C1 segment of cervical spinal cord (tissue), 14 donors: ENCODE results near the gene USP49.
"Not testable (repeated sequence)": the region's sequence is repeated elsewhere in the genome, so short reads cannot be mapped to it uniquely, and the experiment has no call there.

Source experiments
- DNase-seq, 14 donors: peaks; one replicate each; lab custom pipeline; 2025; lab: John Stamatoyannopoulos, UW

USP49 gene

GRCh38 chr6:41813469-41813868 is 81.7 kb downstream of the USP49 start:
- DNase-seq = no peak

GRCh38 chr6:41811946-41812345 is 83.2 kb downstream of the USP49 start:
- not testable (repeated sequence) for DNase-seq

GRCh38 chr6:41811095-41811494 is 84.1 kb downstream of the USP49 start:
- DNase-seq = no peak

- DNase-seq = no peak
Measured at GRCh38 chr6:41805830-41806774, 89.1 kb downstream of the USP49 start.

- DNase-seq = no peak
Measured at GRCh38 chr6:41801380-41801779, 93.8 kb downstream of the USP49 start.

- no peak for DNase-seq
Measured at GRCh38 chr6:41799559-41799911, 95.6 kb downstream of the USP49 start.

GRCh38 chr6:41798901-41799558 is 96.1 kb downstream of the USP49 start:
- no peak for DNase-seq

GRCh38 chr6:41796474-41796873 is 98.7 kb downstream of the USP49 start:
- no peak for DNase-seq

GRCh38 chr6:41791984-41792383 is 103.2 kb downstream of the USP49 start:
- no peak for DNase-seq

- no peak for DNase-seq
Measured at GRCh38 chr6:41791305-41791704, 103.9 kb downstream of the USP49 start.

GRCh38 chr6:41790045-41790444 is 105.1 kb downstream of the USP49 start:
- no peak for DNase-seq

GRCh38 chr6:41789390-41789724 is 105.8 kb downstream of the USP49 start:
- DNase-seq = no peak

- peak; percentile 43 to 96 (median 92) for DNase-seq
Measured at GRCh38 chr6:41787219-41787917, 107.8 kb downstream of the USP49 start, which contains the start of gene TOMM6. Gene TOMM6, plus strand, starts transcription at chr6:41787694. Its CDS starts 4 bp downstream, at chr6:41787698.

- DNase-seq = peak; percentile 16 to 89 (median 82)
Measured at GRCh38 chr6:41786451-41787218, 108.5 kb downstream of the USP49 start.

GRCh38 chr6:41785689-41786450 is 109.3 kb downstream of the USP49 start:
- DNase-seq = peak in 6 of 14 donors; percentile 25 to 71 (median 52)

GRCh38 chr6:41785254-41785653 is 109.9 kb downstream of the USP49 start:
- no peak for DNase-seq

- DNase-seq = no peak
Measured at GRCh38 chr6:41784581-41785171, 110.5 kb downstream of the USP49 start.

GRCh38 chr6:41783106-41783780 is 111.9 kb downstream of the USP49 start:
- DNase-seq = no peak

GRCh38 chr6:41781366-41781730 is 113.8 kb downstream of the USP49 start:
- DNase-seq = peak in 1 of 14 donors; percentile 29
